ENCODE data around the gene ITPA.

DNA sequence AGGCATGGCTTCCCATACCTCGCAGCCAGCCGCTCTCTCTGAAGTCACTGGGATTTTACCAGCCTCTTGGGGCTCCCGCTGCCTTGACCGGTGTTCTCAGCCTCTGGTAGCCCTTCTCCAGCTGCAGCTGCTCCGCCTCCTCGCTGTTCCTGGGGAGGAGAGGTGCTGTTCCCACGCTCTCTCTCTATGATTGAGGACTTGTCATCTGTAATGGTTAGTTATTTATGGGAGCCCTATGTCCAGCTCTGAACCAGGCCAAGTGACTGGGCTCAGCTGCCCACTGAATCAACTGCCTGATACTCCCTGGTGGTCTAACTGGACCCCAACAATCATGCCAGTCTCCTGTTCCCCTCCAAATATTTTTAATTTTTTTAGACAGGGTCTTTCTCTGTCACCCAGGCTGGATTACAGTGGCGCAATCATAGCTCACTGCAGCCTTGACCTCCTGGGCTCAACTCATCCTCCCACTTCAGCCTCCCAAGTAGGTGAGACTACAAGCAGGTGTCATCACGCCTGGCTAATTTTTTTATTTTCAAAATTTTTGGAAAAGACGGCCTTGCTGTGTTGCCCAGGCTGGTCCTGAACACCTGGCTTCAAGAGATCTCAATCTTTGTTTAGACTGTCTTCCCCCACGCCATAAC, 34.5 kb downstream of the ITPA start:
- no peak for TF ChIP-seq EZH2 (IDR thresholded peaks at IDR 0.05; ENCODE audit: borderline replicate concordance, low read length)
- TF ChIP-seq, protein P1, sequence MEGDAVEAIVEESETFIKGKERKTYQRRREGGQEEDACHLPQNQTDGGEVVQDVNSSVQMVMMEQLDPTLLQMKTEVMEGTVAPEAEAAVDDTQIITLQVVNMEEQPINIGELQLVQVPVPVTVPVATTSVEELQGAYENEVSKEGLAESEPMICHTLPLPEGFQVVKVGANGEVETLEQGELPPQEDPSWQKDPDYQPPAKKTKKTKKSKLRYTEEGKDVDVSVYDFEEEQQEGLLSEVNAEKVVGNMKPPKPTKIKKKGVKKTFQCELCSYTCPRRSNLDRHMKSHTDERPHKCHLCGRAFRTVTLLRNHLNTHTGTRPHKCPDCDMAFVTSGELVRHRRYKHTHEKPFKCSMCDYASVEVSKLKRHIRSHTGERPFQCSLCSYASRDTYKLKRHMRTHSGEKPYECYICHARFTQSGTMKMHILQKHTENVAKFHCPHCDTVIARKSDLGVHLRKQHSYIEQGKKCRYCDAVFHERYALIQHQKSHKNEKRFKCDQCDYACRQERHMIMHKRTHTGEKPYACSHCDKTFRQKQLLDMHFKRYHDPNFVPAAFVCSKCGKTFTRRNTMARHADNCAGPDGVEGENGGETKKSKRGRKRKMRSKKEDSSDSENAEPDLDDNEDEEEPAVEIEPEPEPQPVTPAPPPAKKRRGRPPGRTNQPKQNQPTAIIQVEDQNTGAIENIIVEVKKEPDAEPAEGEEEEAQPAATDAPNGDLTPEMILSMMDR (conservative IDR thresholded peaks at IDR 0.05 in 1 of 2, IDR thresholded peaks at IDR 0.05 in 1 of 2; ENCODE audit: extremely low read depth in 1 of 2, insufficient read depth in 1 of 2, low read depth in 1 of 2, low read length in 2 of 2) = no peak
